Thyroid gland (tissue), 4 donors: ENCODE results near the gene OXTR. TPM values are rescaled to one million over a fixed set of nuclear protein-coding genes. Genes with fewer than 3 reads are reported as not detected.

Experiments
- DNase-seq, 2 donors: peaks; one replicate each; pipeline ENCODE4 v3.0.0-alpha.2; 2019
- H3K27ac ChIP-seq, 3 donors: fragments of 200-600 bp; sonication (generic); 1 replicate in 2 of 3; 2 replicates in 1 of 3; pipeline ENCODE4 v1.5.1; 2016 to 2019; ENCODE audit warnings: mild to moderate bottlenecking in 1 of 3, moderate library complexity in 1 of 3
- H3K27me3 ChIP-seq: fragments of 200-600 bp; sonication (generic); one replicate; pipeline ENCODE4 v1.5.1; 2019
- H3K36me3 ChIP-seq, 2 donors: fragments of 200-600 bp; sonication (generic); one replicate each; pipeline ENCODE4 v1.5.1; 2016 to 2019
- H3K4me1 ChIP-seq, 2 donors: fragments of 200-600 bp; sonication (generic); one replicate each; pipeline ENCODE4 v1.5.1; 2017 to 2019
- H3K4me3 ChIP-seq, 3 donors: fragments of 200-600 bp; sonication (generic); replicated peaks in 1 of 3; 1 replicate in 2 of 3; 2 replicates in 1 of 3; pipeline ENCODE4 v1.5.1; 2016; ENCODE audit warnings: mild to moderate bottlenecking in 1 of 3
- H3K9me3 ChIP-seq: fragments of 200-600 bp; sonication (generic); one replicate; pipeline ENCODE4 v1.5.1; 2017
- POLR2A ChIP-seq, 2 donors: fragments of 450-650 bp; IDR thresholded peaks; one replicate each; pipeline ENCODE4 v1.6.1; 2017; ENCODE audit warnings: antibody characterized with exemption in 2 of 2, mild to moderate bottlenecking in 2 of 2, moderate library complexity in 1 of 2
- WGBS, 2 donors: methylation state at CpG; one replicate each; pipeline ENCODE4 v1.1.5; 2017; 5-methylcytosine and 5-hydroxymethylcytosine counted together
- intact Hi-C: fragments of 100-400 bp; cut with DNase I; formaldehyde crosslinking; loops from one replicate; pipeline ENCODE4 v1.15.1; 2023
- total RNA-seq, 4 donors: library from RNA; depleted of rRNA; stranded (reverse); fragments of >200 nt; gene quantifications; one replicate each; pipeline ENCODE4 v1.2.3, GENCODE V29; 2016
- TF ChIP-seq, protein P1 (sequence below), 6 experiments: fragments of 200-600 bp in 3 of 6; fragments of 450-650 bp in 3 of 6; sonication (generic) in 3 of 6; IDR thresholded peaks; one replicate each; pipeline ENCODE4 v1.5.1; 2016 to 2019; ENCODE audit warnings: antibody characterized with exemption in 6 of 6, mild to moderate bottlenecking in 2 of 6, inconsistent platforms in 1 of 6, moderate library complexity in 1 of 6

OXTR gene
- total RNA-seq, 4 donors from 2014 or later, result 0.13 to 0.56 (median 0.39) TPM

DNA sequence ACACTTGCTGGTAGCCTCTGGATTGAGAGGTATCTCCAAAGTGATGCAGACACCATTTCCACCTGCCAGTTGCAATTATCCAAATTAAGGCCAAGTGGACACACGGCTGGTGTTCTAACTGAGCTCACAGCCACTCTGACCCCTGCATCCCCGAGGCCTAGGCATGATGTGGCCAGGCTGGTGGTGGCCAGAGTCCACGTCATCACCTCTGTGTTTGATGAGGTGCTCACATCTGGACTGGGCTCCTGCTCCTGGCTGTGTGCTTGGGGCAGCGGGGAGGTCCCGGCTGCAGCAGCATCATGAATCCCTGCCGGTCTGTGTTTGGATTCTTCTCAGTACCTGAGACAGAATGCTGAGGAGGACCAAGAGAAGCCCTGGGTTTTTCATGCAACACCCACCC lies 4.9 kb downstream of the OXTR start:
- TF ChIP-seq POLR2A (IDR thresholded peaks at IDR 0.05), result no peak
- TF ChIP-seq, protein P1, sequence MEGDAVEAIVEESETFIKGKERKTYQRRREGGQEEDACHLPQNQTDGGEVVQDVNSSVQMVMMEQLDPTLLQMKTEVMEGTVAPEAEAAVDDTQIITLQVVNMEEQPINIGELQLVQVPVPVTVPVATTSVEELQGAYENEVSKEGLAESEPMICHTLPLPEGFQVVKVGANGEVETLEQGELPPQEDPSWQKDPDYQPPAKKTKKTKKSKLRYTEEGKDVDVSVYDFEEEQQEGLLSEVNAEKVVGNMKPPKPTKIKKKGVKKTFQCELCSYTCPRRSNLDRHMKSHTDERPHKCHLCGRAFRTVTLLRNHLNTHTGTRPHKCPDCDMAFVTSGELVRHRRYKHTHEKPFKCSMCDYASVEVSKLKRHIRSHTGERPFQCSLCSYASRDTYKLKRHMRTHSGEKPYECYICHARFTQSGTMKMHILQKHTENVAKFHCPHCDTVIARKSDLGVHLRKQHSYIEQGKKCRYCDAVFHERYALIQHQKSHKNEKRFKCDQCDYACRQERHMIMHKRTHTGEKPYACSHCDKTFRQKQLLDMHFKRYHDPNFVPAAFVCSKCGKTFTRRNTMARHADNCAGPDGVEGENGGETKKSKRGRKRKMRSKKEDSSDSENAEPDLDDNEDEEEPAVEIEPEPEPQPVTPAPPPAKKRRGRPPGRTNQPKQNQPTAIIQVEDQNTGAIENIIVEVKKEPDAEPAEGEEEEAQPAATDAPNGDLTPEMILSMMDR (IDR thresholded peaks at IDR 0.05), result no peak
- intact Hi-C loops, result no loop called here
- H3K36me3 ChIP-seq, result no peaks in the 10 kb centered on the region
- H3K27ac ChIP-seq, result no peak overlapping the region
- H3K4me3 ChIP-seq, result no peak overlapping the region
- H3K4me1 ChIP-seq, result peaks cover 5 to 22% of the 10 kb centered on the region in 2 donors
- 87 to 95% methylated on average over 6 of the region's 6 CpGs for WGBS, 2 donors
- H3K9me3 ChIP-seq, result no peaks in the 10 kb centered on the region
- H3K27me3 ChIP-seq, result peaks cover 12% of the 10 kb centered on the region
- DNase-seq, result no peak

- intact Hi-C loops, result no loop called here
- whole genome bisulfite sequencing, 2 donors, result 87 to 88% methylated on average over 10 to 11 of the region's 11 CpGs
- H3K27ac ChIP-seq, result no peak overlapping the region
These were observed 6.6 kb downstream of the OXTR start for GRCh38 chr3:8762607-8763377.

GRCh38 chr3:8761866-8762265 lies 7.5 kb downstream of the OXTR start:
- no peaks in the 10 kb centered on the region for H3K36me3 ChIP-seq
- no peak overlapping the region for H3K4me3 ChIP-seq
- H3K27me3 ChIP-seq, result no peaks in the 10 kb centered on the region
- no peak overlapping the region for H3K27ac ChIP-seq
- intact Hi-C loops, result no loop called here
- no peak for DNase-seq
- WGBS, 2 donors, result 71 to 79% methylated on average over 5 of the region's 5 CpGs
- H3K4me1 ChIP-seq, result no peaks in the 10 kb centered on the region
- TF ChIP-seq, protein P1 (IDR thresholded peaks at IDR 0.05), result no peak
- TF ChIP-seq POLR2A (IDR thresholded peaks at IDR 0.05), result no peak
- H3K9me3 ChIP-seq, result no peaks in the 10 kb centered on the region

More at GRCh38 chr3:8762607-8763377, 6.6 kb downstream of the OXTR start:
- Histone ChIP-seq H3K4me1 (peaks cover 0 to 5% of the 10 kb centered on the region in 2 donors), H3K27me3 (no peaks in the 10 kb centered on the region), H3K36me3 (no peaks in the 10 kb centered on the region), H3K4me3 (no peak overlapping the region), H3K9me3 (no peaks in the 10 kb centered on the region)
- no peak for TF ChIP-seq POLR2A (IDR thresholded peaks at IDR 0.05)
- no peak for DNase-seq

GRCh38 chr3:8760506-8760905 lies 8.9 kb downstream of the OXTR start:
- Histone ChIP-seq H3K4me1 (no peaks in the 10 kb centered on the region), H3K36me3 (no peaks in the 10 kb centered on the region), H3K27me3 (no peaks in the 10 kb centered on the region), H3K9me3 (no peaks in the 10 kb centered on the region), H3K27ac (no peak overlapping the region), H3K4me3 (no peak overlapping the region)
- TF ChIP-seq POLR2A (IDR thresholded peaks at IDR 0.05), result no peak
- TF ChIP-seq, protein P1 (IDR thresholded peaks at IDR 0.05), result no peak
- 90 to 91% methylated on average over 5 of the region's 5 CpGs for WGBS, 2 donors
- no peak for DNase-seq
- intact Hi-C loops, result no loop called here

DNA sequence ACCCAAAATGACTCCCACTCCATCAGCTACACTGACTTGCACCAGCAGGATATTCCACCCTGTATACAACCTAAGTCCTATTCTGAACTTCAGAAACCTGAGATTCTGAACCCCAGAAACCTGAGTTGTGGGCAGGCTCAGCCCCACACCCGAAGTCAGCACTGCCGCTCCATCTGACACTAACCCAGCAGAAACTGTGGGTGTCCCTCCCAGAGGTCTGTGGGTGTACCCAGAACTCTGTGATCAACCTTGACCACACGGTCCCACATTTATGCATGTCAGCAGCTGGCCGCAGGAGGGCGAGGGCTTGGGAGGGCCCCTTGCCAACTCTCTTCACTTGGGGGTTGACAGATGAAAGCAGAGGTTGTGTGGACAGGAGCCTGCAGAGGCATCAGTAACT lies 9.3 kb downstream of the OXTR start:
- DNase-seq, result no peak
- no peaks in the 10 kb centered on the region for H3K4me1 ChIP-seq
- H3K36me3 ChIP-seq, result no peaks in the 10 kb centered on the region
- no peaks in the 10 kb centered on the region for H3K27me3 ChIP-seq
- no peak for TF ChIP-seq POLR2A (IDR thresholded peaks at IDR 0.05)
- TF ChIP-seq, protein P1 (IDR thresholded peaks at IDR 0.05), result no peak
- intact Hi-C loops, result no loop called here
- no peak overlapping the region for H3K27ac ChIP-seq
- 86 to 96% methylated on average over 3 to 5 of the region's 5 CpGs for WGBS, 2 donors
- no peaks in the 10 kb centered on the region for H3K9me3 ChIP-seq
- H3K4me3 ChIP-seq, result no peak overlapping the region
